Measurements from ENCODE around the gene OR2A2.

- no peak for TF ChIP-seq CEBPB (IDR thresholded peaks at IDR 0.05)
- TF ChIP-seq, protein P1, sequence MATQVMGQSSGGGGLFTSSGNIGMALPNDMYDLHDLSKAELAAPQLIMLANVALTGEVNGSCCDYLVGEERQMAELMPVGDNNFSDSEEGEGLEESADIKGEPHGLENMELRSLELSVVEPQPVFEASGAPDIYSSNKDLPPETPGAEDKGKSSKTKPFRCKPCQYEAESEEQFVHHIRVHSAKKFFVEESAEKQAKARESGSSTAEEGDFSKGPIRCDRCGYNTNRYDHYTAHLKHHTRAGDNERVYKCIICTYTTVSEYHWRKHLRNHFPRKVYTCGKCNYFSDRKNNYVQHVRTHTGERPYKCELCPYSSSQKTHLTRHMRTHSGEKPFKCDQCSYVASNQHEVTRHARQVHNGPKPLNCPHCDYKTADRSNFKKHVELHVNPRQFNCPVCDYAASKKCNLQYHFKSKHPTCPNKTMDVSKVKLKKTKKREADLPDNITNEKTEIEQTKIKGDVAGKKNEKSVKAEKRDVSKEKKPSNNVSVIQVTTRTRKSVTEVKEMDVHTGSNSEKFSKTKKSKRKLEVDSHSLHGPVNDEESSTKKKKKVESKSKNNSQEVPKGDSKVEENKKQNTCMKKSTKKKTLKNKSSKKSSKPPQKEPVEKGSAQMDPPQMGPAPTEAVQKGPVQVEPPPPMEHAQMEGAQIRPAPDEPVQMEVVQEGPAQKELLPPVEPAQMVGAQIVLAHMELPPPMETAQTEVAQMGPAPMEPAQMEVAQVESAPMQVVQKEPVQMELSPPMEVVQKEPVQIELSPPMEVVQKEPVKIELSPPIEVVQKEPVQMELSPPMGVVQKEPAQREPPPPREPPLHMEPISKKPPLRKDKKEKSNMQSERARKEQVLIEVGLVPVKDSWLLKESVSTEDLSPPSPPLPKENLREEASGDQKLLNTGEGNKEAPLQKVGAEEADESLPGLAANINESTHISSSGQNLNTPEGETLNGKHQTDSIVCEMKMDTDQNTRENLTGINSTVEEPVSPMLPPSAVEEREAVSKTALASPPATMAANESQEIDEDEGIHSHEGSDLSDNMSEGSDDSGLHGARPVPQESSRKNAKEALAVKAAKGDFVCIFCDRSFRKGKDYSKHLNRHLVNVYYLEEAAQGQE (IDR thresholded peaks at IDR 0.05): no peak
- TF ChIP-seq, protein P2, sequence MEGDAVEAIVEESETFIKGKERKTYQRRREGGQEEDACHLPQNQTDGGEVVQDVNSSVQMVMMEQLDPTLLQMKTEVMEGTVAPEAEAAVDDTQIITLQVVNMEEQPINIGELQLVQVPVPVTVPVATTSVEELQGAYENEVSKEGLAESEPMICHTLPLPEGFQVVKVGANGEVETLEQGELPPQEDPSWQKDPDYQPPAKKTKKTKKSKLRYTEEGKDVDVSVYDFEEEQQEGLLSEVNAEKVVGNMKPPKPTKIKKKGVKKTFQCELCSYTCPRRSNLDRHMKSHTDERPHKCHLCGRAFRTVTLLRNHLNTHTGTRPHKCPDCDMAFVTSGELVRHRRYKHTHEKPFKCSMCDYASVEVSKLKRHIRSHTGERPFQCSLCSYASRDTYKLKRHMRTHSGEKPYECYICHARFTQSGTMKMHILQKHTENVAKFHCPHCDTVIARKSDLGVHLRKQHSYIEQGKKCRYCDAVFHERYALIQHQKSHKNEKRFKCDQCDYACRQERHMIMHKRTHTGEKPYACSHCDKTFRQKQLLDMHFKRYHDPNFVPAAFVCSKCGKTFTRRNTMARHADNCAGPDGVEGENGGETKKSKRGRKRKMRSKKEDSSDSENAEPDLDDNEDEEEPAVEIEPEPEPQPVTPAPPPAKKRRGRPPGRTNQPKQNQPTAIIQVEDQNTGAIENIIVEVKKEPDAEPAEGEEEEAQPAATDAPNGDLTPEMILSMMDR (IDR thresholded peaks at IDR 0.05): peak; percentile 80
- TF ChIP-seq POLR2A (IDR thresholded peaks at IDR 0.05; ENCODE audit: low read length): no peak
- TF ChIP-seq BHLHE40 (IDR thresholded peaks at IDR 0.05; ENCODE audit: low read depth, low read length): no peak
- TF ChIP-seq JUN (IDR thresholded peaks at IDR 0.05): no peak
- TF ChIP-seq, protein P3, sequence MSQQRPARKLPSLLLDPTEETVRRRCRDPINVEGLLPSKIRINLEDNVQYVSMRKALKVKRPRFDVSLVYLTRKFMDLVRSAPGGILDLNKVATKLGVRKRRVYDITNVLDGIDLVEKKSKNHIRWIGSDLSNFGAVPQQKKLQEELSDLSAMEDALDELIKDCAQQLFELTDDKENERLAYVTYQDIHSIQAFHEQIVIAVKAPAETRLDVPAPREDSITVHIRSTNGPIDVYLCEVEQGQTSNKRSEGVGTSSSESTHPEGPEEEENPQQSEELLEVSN (IDR thresholded peaks at IDR 0.05; ENCODE audit: borderline replicate concordance, low read depth): no peak
- no peak for TF ChIP-seq ZSCAN20 (CRISPR knock-in tag; IDR thresholded peaks at IDR 0.05)
- TF ChIP-seq RAD21 (conservative IDR thresholded peaks at IDR 0.05 in 1 of 2, IDR thresholded peaks at IDR 0.05 in 1 of 2): peak; percentile 83 to 91
- TF ChIP-seq HOXA7 (CRISPR knock-in tag; IDR thresholded peaks at IDR 0.05): no peak
- no peak for TF ChIP-seq RCOR1 (IDR thresholded peaks at IDR 0.05; ENCODE audit: low read depth, low read length)
- TF ChIP-seq NR3C1 (IDR thresholded peaks at IDR 0.05): no peak
Measured at GRCh38 chr7:144127714-144128334, 18.4 kb downstream of the OR2A2 start.

Measured in A549 (cell line).